Stimulated activated CD4-positive, alpha-beta T cell treated with anti-CD3 and anti-CD28 coated beads, Interleukin-2, amount 100 ng/mL, for 4 hours (primary cell): ENCODE data around the gene CPNE4.

Experiments used
- DNase-seq: peaks from one replicate; pipeline ENCODE4 v3.0.0-alpha.2; 2020; ENCODE audit warnings: low read depth

CPNE4 gene

DNA sequence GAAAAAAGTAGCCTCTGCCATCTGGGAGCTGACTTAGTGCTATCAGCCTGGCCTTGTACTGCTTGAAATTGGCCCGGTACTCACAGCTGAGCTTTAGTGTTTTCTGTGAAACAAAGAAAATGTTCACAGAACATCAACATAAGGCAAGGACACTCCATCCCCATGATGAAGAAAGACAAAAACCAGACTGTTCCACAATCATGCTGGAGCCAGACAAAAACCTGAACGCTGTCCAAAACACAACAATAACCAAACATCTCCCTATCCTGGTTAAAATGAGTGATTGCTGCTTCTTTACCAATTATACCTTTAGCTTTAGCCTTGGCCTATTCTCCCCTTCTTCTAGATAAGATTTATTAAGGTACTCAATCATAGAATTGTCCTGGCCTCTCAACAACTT lies 153.9 kb downstream of the CPNE4 start:
- DNase-seq: no peak

DNA sequence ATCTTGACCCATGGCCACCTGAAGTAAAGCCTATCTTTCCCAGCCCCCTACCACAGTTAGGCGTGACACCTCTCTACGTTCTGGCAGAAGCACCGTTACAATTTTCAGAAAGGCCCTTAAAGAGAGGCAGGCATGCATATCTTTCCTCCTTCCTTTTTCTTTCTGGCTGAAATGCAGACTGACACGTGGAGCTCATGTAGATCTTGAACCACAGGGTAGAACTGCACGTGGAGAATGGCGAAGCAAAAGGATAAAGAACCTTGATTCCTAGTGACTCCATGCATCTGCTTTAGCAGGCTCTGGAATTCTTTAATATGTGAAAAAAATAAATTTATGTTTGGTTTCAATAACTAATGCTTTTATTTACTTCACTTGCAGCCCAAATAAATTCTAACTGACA lies 166.6 kb downstream of the CPNE4 start:
- no peak for DNase-seq

DNA sequence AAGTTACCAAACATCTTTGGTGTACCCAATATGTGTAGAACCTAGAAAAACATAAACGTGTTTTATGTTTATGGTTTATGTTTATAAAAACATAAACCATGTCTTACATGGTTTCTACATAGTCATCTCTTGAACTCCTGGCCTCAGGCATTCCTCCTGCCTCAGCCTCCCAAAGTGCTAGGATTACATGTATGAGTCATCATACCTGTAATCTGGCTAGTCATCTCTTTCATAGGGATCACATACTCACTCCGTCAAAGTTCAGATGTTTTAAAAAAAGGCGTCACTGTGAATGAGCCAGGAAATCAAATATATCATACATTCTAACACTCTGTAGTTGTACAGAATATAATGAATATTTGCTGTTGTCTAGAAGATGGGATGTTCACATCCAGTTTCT lies 178.6 kb downstream of the CPNE4 start:
- no peak for DNase-seq

DNA sequence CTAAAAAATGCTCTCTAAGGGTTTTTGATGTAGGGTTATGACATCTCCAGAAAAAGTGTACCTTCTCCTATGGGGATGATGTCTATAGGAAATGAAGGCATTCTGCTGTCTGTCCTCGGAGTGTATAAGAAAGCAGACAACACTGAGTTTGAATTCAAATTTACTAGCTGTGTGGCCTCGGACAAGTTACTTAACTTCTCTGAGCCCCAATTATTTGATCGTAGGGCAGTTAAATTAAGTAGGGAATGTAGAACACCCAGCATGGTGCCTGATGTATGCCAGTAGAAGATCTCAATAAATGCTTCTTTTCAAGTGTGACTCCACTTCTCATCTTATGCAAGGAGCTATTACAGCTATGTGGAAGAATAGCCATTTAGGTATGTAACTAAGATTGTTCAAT lies 184.6 kb downstream of the CPNE4 start:
- no peak for DNase-seq

DNA sequence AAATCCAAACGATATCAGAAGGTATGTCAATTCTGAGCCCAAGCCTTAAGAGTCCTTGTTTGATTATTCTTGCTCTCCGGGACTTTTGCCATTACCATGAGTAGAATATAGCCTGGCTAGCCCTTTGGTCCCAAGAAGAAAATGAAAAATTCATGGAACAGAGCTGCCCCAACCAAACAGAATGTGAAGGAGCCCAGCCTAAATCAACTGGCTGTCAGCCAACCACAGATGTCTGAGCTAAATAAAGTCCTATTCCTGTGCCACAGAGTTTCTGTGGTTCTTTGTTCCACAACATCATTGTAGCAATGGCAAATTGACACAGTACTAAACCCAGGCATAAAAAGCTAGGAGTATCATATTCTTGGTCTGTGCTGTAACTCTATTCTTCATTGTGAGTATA lies 185.2 kb downstream of the CPNE4 start:
- DNase-seq: no peak

DNA sequence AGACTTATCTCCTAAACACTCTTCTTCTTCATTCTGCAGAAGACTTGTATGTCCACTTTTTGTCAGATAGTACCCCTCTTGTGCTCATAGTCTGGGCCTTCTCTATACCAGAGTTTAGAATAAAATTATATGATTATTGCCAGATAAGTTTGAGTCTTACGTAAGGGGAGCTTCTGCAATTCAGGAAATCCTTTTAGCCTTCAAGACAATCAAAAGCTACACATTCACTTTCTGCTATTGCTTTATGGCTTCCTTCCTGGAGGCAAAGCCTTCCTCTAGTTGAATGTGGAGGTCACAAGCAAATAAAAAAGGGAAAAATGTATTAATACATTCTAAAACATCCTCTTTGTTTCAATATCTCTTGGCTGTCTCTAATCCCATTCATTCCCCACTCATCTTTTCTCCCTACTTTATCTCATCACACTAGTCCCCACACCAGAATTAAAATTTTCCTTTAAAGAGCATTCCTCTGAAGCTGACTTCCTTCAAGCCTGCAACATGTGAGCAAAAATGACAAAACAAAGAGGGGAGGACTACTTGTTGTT lies 186.8 kb downstream of the CPNE4 start:
- DNase-seq: no peak

DNA sequence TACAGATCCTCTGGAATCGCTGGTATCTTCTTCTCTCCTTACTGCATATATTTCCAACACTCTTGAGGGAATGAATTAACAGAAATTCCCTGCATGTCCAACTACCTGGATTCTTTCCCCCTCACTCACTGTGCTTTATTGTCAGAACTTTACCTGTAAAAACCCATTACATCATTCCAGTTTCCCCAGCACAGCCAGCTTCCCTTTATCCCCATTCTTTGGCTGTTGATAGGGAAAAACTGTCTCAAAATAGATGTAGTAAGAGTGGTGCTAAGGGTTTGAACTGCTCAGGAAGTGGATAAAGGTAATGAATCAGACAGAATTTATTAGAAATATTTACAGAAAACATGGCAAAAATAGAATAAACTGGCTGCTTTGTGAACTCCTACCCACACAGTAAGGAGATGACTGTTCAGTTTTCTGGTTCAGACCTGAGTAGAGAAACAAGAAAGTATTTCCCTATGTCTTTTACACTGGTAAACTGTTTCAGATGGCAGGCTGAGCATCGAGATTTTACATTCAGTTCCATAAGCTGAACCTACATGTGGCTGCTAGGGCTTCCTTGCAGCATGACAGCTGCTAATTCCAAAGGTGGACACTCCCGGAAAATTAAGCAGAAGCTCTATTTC lies 188.4 kb downstream of the CPNE4 start:
- no peak for DNase-seq

DNA sequence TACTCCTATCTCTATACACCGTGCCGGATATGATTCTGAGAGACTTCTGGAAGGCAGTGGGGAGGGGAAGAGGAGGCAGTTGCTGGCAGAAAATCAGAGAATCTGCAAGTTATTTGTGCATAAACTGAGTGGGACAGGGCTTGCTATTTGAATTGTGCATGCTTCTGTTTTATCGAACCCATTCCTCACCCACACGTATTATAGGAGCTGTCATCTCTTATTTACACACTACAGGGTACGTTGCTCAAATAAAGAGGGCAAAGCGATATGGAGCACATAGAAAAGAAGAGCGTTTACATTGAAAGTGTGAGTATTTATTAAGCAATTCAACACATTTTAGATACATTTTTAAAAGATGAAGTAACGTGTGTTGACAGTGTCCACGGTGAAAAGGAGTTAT lies 191.6 kb downstream of the CPNE4 start:
- DNase-seq: no peak

DNA sequence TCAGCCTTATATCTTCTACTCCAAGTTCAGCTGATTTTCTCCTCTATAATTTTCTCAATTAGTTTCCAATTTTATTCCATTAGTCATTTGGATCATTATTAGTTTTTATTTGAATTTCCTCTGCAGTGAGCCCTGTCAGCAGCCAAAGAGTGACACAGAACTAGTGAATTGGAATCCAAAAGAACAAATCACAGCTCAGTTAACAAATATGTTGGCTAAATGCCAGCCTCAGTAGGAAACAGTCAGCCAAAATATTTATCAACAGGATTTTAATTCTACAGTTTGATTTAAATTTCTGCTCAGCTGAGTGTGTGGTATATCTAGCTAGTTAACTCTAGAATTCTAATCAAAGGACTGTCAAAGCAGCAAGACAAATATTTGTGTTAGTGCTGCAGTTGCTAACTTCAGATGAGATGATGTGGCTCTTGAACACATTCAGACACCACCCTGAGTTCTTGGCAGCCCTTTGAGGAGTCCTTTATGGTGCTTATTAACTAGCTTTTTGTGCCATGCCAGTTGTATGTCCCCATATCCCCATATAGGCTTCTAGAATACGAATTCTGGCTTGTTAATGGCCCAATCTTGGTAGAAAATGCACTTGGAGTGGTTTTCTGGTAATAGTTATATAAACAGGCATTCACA lies 194.5 kb downstream of the CPNE4 start:
- DNase-seq: no peak

DNA sequence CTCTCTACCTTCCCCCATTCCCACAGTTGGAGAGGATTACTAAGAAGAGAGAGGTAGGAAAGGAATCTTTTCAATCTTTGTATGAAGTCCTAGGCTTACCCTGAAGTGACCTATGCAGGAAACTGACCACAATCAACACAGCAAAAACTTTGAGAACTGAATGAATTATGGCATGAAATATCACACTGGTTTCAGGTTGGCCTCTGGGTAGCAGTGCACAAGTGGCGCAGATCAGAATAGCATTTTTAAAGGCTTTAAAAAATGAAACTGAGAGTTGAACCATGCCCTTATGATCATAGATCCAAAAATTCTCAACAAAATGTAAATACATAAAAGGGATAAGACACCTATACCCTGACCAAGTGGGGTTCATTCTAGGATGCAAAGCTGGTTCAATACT lies 198.9 kb downstream of the CPNE4 start:
- DNase-seq: no peak

DNA sequence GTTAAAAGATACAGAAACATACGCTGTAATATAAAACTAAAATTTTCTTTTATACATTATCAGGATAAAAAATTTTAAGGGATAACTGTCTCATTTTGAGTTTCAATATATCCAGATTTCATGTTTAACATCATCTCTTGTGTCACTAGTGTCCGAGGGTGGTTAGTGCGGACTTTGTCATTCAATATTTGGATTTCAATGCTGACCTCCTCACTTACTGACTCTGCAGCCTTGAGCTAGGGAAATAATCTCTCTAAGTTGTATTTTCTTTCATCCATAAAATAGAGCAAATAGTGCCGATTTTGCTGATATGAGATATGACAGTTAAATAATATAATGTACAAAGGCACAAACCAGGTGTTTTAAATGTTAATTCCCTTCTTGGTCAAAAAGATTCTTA lies 203.2 kb downstream of the CPNE4 start:
- no peak for DNase-seq

DNA sequence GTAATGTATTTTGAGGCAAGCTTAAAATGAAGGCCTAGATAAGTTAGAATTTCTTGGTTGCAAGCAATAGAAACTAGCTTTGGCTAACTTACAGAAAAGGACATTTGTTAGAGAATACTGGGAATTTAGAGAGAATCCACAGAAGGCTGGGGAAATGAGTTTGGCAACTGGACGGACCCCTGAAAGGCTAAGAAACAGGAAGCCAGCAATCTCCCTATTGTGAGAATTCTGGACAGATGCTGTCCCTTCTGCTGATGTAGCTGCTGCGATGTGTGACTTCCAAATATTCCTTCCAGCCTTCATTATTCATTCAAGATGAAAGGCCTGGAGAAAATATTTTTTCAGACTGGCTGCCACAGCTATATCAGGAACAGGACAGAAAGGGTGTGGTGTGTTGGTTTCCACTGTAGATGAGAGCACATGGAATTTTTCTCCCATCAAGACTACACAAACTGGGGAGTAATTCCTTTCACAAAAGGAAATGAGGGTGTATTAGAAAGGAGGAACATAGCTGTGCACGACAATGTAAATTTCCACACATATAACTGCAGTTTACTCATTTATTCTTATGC lies 213.5 kb downstream of the CPNE4 start:
- no peak for DNase-seq

DNA sequence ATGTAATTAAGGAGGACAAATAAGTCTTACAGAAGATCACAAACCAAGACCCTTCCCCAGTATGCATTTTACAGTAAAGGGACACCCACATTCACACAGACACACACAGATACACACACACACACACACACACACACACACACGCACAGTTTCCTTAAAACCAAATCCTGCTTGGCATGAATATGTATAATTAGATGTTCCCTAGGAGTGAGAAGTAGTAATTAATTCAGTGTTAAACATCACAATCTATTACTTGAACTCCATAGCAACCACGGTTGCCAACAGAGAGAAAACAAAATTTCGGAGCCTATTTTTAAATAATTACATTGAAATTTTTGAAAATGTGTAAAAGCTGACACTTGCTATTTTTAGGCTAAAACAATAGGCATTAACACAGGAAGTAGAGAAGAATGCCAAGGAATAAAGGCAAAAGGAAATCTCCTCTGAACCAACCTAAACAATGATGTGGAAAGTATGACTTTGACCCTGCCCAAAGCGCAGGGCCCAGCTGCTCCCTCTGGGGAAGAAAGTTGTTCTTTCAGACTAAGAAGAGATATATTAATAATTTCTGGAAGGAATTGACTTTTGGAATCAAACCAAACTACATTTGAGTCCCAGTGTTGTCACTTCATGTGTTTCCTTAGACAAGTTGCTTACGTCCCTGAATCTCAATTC lies 215.3 kb downstream of the CPNE4 start:
- DNase-seq: no peak

DNA sequence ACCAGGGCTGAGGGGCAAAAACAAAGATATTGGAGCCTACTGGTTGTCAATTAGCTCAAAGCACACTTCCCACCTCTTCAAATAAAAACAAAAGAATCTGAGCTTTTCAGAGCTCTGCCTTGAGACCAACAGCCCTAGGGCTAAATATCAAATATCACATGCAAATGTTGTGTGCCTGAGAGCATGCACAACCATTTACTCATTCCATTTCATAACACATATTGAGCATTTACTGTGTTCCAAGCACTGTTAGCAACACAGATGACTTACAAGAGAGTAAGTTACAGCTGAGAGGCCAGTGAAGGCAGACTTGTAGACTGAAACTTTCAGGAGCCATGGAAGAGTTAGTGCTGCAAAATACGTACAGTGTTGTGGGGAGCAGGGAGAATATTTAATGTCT lies 222.4 kb downstream of the CPNE4 start:
- DNase-seq: no peak

DNA sequence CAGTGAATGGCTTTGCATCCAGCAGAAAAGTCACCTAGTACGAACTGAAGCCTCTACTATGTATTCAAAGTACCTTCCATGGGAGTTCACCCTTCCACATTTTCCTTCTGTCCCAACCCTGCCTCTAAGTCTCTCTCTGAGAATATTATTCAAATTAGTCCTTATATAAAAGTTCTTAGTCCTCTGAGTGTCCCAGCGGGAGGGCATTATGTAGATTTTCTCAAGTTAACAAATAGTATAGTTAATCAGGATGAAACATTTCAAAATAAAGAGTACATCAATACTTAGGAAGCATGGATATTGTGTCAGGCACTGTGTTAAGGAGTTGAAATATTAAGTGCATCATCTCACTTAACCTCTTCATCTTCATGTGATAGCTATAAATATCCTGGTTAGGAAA lies 223.3 kb downstream of the CPNE4 start:
- no peak for DNase-seq

DNA sequence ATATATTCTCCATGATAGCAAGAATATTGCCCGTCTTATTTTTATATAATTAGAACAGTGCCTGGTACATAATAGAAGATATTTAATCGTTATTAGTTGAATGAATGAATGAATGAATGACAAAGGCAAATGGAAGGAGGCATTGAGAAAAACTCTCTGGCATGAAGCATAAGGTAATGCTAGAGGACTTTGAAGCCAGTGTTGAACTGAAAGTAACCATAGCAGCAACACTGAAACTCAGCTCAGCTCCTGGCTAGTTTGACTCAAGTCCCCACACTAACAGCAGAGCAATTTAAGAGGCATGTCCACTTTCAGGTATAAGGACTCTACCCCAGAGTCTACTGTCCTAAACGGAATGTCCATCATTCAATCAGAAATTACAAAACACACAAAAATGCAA lies 227.0 kb downstream of the CPNE4 start:
- no peak for DNase-seq

DNA sequence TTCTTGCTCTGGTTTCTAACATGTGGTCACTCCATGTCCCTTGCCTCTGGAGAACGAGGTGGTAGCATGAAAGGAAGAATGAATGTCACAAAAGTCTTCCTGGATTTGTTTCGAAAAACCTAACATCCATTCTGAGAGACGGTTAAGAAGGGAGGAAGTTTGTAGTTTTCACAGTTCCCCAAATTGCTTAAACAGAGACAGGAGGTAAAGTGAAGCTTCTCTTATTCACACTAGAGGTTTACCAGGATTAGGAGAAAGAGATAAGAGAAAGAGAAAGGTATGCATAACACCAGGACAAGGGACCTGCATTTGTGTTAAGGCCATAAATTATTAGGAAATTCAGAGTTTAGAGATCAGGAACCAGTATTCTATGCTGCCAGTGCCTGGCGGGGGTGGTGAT lies 228.1 kb downstream of the CPNE4 start:
- DNase-seq: no peak

DNA sequence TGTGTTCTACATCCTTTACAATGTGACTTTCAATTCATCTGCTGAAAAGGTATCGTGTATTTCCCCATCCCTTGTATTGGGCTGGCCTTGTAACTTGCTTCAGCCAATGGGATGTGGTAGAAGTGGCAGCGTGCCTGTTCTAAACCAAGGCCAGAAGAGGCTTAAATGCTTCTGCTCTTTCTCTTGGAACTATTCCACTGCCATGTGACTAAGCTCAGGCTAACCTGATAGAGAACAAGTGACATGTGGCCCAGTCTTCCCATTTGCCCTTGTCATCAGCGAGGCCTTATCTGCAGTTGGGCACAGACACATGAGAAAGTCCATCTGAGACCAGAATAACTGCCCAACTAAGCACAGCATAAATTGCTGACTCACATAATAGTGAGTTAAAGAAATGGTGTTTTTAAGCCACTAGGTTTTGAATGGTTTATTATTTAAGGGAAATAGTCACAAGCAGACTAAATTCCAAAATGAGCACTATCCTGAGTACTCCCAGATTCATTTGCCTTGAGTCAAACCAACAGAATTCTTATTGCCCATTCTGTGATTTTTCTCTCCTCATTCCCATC lies 230.2 kb downstream of the CPNE4 start:
- DNase-seq: no peak

DNA sequence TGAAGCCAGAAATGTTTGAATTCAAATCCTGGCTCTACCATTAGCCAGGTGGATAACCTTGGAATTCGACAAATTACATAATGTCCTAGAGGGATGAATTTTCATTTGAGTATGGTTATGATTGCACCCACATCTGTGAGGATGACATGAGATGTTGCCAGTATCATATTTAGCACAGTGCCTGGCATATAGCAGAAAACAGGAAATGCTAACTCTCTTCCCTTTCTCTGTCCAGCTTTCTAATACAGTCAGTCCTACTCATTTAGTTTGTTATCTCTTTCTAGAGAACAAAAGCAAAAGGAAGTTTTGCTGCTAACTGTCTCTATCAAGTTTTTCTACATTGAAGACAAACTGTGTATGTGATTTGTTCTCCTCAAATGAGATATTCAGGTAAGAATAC lies 231.7 kb downstream of the CPNE4 start:
- no peak for DNase-seq

DNA sequence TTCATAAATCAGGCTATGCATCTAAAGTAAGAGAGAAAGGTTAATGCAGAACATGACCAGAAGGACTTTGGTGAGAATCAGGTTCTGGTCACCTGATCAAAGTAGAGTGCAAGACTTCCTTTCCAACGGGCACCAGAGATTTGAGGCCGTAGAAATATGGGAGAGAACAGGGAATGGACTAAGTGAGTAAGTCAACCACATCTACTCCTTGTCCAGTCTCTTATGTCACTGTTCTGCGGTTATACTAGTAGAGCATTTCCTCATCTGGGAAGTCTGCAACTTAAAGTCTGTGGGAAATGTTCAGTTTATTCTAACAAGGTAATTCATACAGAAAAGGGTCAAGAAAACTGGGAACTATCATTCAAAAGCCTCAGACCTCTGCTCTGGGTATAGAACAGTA lies 232.8 kb downstream of the CPNE4 start:
- DNase-seq: no peak

DNA sequence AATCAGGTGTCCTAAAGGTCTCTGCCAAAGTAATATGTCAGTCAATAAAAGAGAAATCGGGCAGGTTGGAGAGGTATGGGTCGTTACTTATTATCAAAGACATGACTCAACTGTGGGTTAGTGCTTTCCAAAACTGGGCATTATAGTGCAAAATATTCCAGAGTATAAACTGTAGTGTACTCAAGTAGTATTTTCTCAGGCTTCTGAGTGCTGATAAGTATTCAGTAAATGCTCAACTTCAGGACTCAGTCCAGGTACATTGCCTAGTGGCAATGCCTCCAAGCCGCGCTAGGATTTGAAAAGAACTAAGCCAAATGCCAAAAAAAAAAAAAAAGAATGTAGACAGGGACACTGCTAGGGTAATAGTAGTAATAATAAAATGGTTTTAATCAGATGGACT lies 233.2 kb downstream of the CPNE4 start:
- no peak for DNase-seq

DNA sequence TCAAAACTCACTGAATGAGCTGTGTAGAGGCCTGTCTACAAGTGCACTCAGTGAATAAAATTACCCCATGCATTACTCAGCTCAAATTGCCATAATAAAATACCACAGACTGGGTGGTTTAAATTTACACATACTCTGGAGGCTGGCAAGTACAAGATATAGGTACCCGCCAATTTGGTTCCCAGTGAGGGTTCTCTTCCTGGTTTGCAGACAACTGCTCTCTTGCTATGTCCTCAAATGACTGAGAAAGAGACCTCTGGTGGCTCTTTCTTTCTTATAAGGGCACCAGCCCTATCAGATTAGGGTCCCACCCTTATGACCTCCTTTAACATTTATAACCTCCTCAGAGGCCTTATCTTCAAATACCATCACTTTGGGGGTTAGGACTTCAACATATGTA lies 237.0 kb downstream of the CPNE4 start:
- no peak for DNase-seq
